MCF 10A (cell line): ENCODE results near the gene VAV3. TPM values are rescaled to one million over a fixed set of nuclear protein-coding genes. Genes with fewer than 3 reads are reported as not detected.

Experiments
- BruUV-seq: library from RNA; stranded (reverse); fragments of 400-500 nt; replicated peaks from 2 replicates; lab custom pipeline; 2021; lab: Mats Ljungman, UMichigan
- CTCF ChIA-PET: fragments of 300-600 bp; sonication (Branson Sonifier 250); formaldehyde crosslinking; extraction: SDS; loops from one replicate; lab custom pipeline; 2021; ENCODE audit warnings: antibody characterized with exemption, inconsistent platforms; lab: Yijun Ruan, JAX
- POLR2A ChIA-PET: fragments of 300-600, 350-650 bp; sonication (Branson Sonifier 250); formaldehyde crosslinking; extraction: SDS; loops from one replicate; lab custom pipeline; 2020; ENCODE audit warnings: antibody characterized with exemption, inconsistent platforms; lab: Yijun Ruan, JAX
- DNase-seq: peaks from one replicate; pipeline ENCODE4 v3.0.0-alpha.2; 2018; ENCODE audit not compliant: unreplicated experiment
- H3K27ac Mint-ChIP-seq: one replicate; pipeline ENCODE4 v1.8.0; 2022; ENCODE audit warnings: mild to moderate bottlenecking, low read depth, mixed read lengths; ENCODE audit not compliant: unreplicated experiment
- H3K27me3 Mint-ChIP-seq: one replicate; pipeline ENCODE4 v1.8.0; 2022; ENCODE audit warnings: mixed read lengths; ENCODE audit not compliant: insufficient read depth, unreplicated experiment
- H3K36me3 Mint-ChIP-seq: one replicate; pipeline ENCODE4 v1.8.0; 2022; ENCODE audit warnings: mild to moderate bottlenecking, moderate library complexity, mixed read lengths; ENCODE audit not compliant: insufficient read depth, unreplicated experiment
- H3K4me1 Mint-ChIP-seq: one replicate; pipeline ENCODE4 v1.8.0; 2022; ENCODE audit warnings: mixed read lengths; ENCODE audit not compliant: insufficient read depth, unreplicated experiment
- H3K4me3 Mint-ChIP-seq: one replicate; pipeline ENCODE4 v1.8.0; 2022; ENCODE audit warnings: mild to moderate bottlenecking, moderate library complexity, mixed read lengths; ENCODE audit not compliant: unreplicated experiment
- H3K9me3 Mint-ChIP-seq: one replicate; pipeline ENCODE4 v1.8.0; 2022; ENCODE audit warnings: mixed read lengths; ENCODE audit not compliant: unreplicated experiment
- intact Hi-C: fragments of 100-400 bp; cut with micrococcal nuclease; formaldehyde crosslinking; loops from 2 replicates; pipeline ENCODE4 v1.14.1; 2022
- total RNA-seq: library from RNA; stranded (reverse); gene quantifications from 2 replicates; pipeline ENCODE4 v1.2.3, GENCODE V29; 2022
- TF ChIP-seq, protein P1 (sequence below): fragments of 200-600 bp; IDR thresholded peaks from one replicate; pipeline ENCODE4 v1.8.0; 2022; ENCODE audit warnings: antibody characterized with exemption, mild to moderate bottlenecking; ENCODE audit not compliant: unreplicated experiment

Gene VAV3
- total RNA-seq, 1 experiment from 2014 or later, result 2.0 TPM

DNA sequence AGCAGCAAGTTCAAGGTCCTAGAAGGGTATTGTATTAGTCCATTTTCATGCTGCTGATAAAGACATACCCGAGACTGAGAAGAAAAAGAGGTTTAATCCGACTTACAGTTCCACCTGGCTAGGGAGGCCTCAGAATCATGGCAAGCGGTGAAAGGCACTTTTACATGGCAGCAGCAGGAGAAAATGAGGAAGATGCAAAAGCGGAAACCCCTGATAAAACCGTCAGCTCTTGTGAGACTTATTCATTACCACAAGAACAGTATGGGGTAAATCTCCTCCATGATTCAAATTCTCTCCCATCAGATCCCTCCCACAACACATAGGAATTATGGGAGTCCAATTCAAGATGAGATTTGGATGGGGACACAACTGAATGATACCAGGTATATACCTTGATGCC, 414.6 kb downstream of the VAV3 start:
- Mint-ChIP-seq H3K4me1 (no peaks in the 10 kb centered on the region), H3K9me3 (no peaks in the 10 kb centered on the region), H3K27me3 (no peaks in the 10 kb centered on the region), H3K4me3 (no peak overlapping the region), H3K36me3 (no peaks in the 10 kb centered on the region), H3K27ac (no peak overlapping the region)
- ChIA-PET CTCF (interaction anchor here (0.6 to 3.9 kb wide), 2 partner anchors 20 to 24 kb away, joined by 3 to 16 read pairs; no protein-coding TSS in a partner anchor), POLR2A (no interaction called here)
- DNase-seq, result no peak
- TF ChIP-seq, protein P1, sequence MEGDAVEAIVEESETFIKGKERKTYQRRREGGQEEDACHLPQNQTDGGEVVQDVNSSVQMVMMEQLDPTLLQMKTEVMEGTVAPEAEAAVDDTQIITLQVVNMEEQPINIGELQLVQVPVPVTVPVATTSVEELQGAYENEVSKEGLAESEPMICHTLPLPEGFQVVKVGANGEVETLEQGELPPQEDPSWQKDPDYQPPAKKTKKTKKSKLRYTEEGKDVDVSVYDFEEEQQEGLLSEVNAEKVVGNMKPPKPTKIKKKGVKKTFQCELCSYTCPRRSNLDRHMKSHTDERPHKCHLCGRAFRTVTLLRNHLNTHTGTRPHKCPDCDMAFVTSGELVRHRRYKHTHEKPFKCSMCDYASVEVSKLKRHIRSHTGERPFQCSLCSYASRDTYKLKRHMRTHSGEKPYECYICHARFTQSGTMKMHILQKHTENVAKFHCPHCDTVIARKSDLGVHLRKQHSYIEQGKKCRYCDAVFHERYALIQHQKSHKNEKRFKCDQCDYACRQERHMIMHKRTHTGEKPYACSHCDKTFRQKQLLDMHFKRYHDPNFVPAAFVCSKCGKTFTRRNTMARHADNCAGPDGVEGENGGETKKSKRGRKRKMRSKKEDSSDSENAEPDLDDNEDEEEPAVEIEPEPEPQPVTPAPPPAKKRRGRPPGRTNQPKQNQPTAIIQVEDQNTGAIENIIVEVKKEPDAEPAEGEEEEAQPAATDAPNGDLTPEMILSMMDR, result no peak
- intact Hi-C loops, result no loop called here
- BruUV-seq, result no TSS peak

DNA sequence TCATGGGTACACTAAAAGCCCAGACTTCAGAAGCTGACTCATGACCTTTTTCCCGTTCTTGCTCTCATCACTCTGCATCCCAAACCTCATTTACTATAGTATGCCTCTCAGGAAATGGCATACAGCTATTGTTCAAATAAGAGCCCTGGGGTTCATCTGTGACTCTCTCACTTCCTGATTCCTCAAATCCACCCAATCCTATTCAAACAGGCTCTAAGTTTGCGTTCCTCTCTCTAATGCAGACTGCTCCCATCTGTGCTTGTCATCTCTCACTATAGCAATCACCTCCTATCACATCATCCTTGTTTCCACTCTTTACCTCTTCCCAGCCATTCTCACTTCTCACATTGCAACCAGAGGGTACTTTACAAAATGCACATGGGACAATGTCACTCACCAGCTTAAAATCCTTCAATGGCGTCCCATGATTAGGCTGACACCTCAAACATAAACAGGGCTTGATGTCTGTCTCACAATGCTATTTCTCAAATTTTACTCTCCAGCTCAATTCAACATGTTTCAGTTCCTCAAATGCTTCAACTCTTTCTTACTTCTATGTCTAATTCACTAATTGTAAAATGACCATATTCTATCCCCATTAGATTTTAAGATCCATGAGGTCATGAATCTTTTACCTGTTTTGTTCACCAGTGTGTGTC, 415.7 kb downstream of the VAV3 start:
- H3K4me1 Mint-ChIP-seq, result peaks cover 4% of the 10 kb centered on the region
- CTCF ChIA-PET, result interaction anchor here (0.6 to 3.9 kb wide), 4 partner anchors 9 to 1268 kb away, joined by 3 to 16 read pairs (median 3); no protein-coding TSS in a partner anchor
- TF ChIP-seq, protein P1, result no peak

GRCh38 chr1:107548276-107548675, 416.7 kb downstream of the VAV3 start:
- TF ChIP-seq, protein P1, result no peak
- Mint-ChIP-seq H3K27ac (no peak overlapping the region), H3K4me3 (no peak overlapping the region), H3K27me3 (no peaks in the 10 kb centered on the region), H3K36me3 (no peaks in the 10 kb centered on the region), H3K9me3 (no peaks in the 10 kb centered on the region), H3K4me1 (peaks cover 6% of the 10 kb centered on the region)
- no TSS peak for BruUV-seq
- ChIA-PET CTCF (interaction anchor here (2.4 to 3.9 kb wide), 3 partner anchors 10 to 200 kb away, joined by 9 to 16 read pairs (median 10); no protein-coding TSS in a partner anchor), POLR2A (interaction anchor here (0.9 to 2.1 kb wide), 6 partner anchors 9 to 25 kb away, joined by 3 to 9 read pairs (median 6); no protein-coding TSS in a partner anchor)
- no peak for DNase-seq
- intact Hi-C loops, result no loop called here

More for the DNA sequence above, 415.7 kb downstream of the VAV3 start:
- Mint-ChIP-seq H3K27me3 (no peaks in the 10 kb centered on the region), H3K27ac (no peak overlapping the region), H3K4me3 (no peak overlapping the region), H3K36me3 (no peaks in the 10 kb centered on the region), H3K9me3 (no peaks in the 10 kb centered on the region)
- BruUV-seq, result no TSS peak
- POLR2A ChIA-PET, result no interaction called here
- intact Hi-C loops, result no loop called here
- no peak for DNase-seq

DNA sequence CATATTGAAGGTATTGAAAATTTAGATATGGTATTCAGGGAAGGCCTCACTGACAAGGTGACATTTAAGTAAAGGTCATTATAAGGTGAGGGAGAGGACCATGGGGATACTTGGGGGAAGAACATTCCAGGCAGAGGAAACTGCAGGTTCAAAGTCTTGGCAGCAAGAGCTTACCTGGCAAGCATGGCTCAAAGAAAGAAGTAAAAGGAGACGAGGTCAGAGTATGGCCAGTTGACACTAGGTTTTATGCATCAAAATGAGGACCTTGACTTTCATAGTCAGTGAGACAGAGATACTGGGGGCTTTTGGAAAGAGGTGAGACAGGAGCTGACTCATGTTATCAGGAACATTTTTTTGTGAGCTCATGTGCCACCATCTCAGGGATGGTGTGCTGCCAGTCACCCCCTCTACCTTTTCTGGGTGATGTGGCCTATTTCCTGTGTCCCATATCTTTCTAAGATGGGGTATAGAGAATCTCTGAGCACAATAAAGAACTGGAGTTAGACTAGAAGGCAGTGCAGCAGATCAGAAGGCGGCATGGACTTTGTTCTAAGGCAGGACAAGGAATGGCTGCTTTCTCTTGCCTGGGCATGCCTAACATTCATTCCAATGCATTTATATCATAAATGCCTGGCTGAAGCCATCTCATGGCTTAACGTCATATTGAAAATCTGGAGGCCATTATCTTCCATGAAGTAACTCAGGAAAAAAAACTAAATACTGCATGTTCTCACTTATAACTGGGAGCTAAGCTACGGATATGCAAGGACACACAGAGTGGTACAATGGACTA, 417.4 kb downstream of the VAV3 start:
- Mint-ChIP-seq H3K4me1 (peaks cover 6% of the 10 kb centered on the region), H3K4me3 (no peak overlapping the region), H3K27me3 (no peaks in the 10 kb centered on the region), H3K36me3 (no peaks in the 10 kb centered on the region), H3K27ac (no peak overlapping the region), H3K9me3 (no peaks in the 10 kb centered on the region)
- TF ChIP-seq, protein P1, result no peak
- POLR2A ChIA-PET, result interaction anchor here (0.9 to 2.1 kb wide), 8 partner anchors 9 to 26 kb away, joined by 3 to 9 read pairs (median 4); no protein-coding TSS in a partner anchor
- CTCF ChIA-PET, result interaction anchor here (0.6 to 3.9 kb wide), 9 partner anchors 9 to 271 kb away, joined by 3 to 16 read pairs (median 4); no protein-coding TSS in a partner anchor
- no TSS peak for BruUV-seq
- intact Hi-C loops, result no loop called here
- peak; percentile 55 for DNase-seq
